Bronchial epithelial cell (primary cell): ENCODE measurements around the gene PLTP. TPM values are rescaled to one million over a fixed set of nuclear protein-coding genes. Genes with fewer than 3 reads are reported as not detected.
A peak's percentile ranks its signal among the peaks of the same experiment; 100 is the strongest.

ENCODE experiments used
- DNase-seq: peaks from one replicate; pipeline ENCODE4 v3.0.0-alpha.2; 2010; ENCODE audit warnings: low read depth
- FAIRE-seq: peaks from 2 replicates; lab custom pipeline; 2011; peaks lifted over from hg19 to GRCh38; lab: Jason Lieb, UNC
- H3K27me3 ChIP-seq: 2 replicates; pipeline ENCODE4 v1.5.1; 2011; ENCODE audit warnings: low read length; ENCODE audit not compliant: control insufficient read depth, insufficient read depth
- H3K36me3 ChIP-seq: 2 replicates; pipeline ENCODE4 v1.5.1; 2011; ENCODE audit warnings: low read length; ENCODE audit not compliant: control insufficient read depth, insufficient read depth
- H3K4me3 ChIP-seq: 2 replicates; pipeline ENCODE4 v1.5.1; 2011; ENCODE audit warnings: mild to moderate bottlenecking, low read depth, low read length, control low read depth
- total RNA-seq: library from RNA; depleted of rRNA; stranded (reverse); fragments of >200 nt; gene quantifications from 2 replicates; pipeline ENCODE4 v1.2.1, GENCODE V29; 2014
- TF ChIP-seq, protein P1 (sequence below): IDR thresholded peaks from 2 replicates; pipeline ENCODE4 v1.5.1; 2011; ENCODE audit warnings: mild to moderate bottlenecking, moderate library complexity, low read length, control low read depth, inconsistent platforms; ENCODE audit not compliant: insufficient read depth, severe bottlenecking

Gene PLTP
- total RNA-seq, 1 donor from 2014 or later, result 26.9 TPM

DNA sequence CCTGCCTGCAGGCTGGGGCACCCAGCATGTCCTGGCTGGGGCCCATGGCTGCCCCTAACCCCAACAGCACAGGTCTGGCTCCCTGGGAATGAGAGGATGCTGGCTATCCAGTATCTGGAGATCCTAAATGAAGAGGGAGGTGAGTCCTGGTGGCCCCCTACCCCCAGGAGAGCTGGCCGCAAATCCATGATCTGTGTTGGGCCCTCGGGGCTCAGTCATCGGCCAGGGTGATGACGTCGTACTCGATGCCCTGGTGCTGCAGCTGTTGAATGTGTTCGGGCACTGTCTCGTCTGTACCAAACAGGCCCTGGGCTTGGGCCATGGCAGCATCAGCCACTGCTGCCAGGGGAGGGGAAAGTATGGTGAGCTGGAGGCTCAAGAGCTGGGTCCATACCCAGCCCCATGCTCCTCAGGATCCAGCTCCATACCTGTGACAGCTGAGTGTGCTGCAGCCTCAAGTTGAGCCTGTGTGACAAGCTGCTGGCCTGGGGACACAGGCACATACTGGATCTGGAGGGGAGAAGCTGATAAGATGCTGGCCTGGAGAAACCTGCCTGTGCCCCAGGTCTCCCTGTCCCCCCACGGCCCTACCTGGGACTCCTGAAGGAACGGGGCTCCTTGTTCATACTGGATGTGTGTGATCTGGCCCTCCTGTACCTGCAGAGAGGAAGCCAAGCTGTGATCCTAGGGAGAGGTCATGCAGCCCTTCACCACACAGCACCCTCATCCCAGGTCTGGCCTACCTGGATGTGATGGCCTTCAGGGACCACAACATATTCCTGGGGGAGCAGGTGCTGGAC lies 37.0 kb upstream of the PLTP start:
- Histone ChIP-seq H3K36me3 (peaks cover 56% of the 10 kb centered on the region), H3K27me3 (no peaks in the 10 kb centered on the region), H3K4me3 (no peak overlapping the region)
- DNase-seq (no peak), FAIRE-seq (no peak)
- TF ChIP-seq, protein P1, sequence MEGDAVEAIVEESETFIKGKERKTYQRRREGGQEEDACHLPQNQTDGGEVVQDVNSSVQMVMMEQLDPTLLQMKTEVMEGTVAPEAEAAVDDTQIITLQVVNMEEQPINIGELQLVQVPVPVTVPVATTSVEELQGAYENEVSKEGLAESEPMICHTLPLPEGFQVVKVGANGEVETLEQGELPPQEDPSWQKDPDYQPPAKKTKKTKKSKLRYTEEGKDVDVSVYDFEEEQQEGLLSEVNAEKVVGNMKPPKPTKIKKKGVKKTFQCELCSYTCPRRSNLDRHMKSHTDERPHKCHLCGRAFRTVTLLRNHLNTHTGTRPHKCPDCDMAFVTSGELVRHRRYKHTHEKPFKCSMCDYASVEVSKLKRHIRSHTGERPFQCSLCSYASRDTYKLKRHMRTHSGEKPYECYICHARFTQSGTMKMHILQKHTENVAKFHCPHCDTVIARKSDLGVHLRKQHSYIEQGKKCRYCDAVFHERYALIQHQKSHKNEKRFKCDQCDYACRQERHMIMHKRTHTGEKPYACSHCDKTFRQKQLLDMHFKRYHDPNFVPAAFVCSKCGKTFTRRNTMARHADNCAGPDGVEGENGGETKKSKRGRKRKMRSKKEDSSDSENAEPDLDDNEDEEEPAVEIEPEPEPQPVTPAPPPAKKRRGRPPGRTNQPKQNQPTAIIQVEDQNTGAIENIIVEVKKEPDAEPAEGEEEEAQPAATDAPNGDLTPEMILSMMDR, result no peak

GRCh38 chr20:45948261-45948733 lies 36.3 kb upstream of the PLTP start:
- FAIRE-seq (no peak), DNase-seq (no peak)
- H3K27me3 ChIP-seq, result no peaks in the 10 kb centered on the region
- H3K36me3 ChIP-seq, result peaks cover 55% of the 10 kb centered on the region
- no peak overlapping the region for H3K4me3 ChIP-seq
- TF ChIP-seq, protein P1, result no peak

DNA sequence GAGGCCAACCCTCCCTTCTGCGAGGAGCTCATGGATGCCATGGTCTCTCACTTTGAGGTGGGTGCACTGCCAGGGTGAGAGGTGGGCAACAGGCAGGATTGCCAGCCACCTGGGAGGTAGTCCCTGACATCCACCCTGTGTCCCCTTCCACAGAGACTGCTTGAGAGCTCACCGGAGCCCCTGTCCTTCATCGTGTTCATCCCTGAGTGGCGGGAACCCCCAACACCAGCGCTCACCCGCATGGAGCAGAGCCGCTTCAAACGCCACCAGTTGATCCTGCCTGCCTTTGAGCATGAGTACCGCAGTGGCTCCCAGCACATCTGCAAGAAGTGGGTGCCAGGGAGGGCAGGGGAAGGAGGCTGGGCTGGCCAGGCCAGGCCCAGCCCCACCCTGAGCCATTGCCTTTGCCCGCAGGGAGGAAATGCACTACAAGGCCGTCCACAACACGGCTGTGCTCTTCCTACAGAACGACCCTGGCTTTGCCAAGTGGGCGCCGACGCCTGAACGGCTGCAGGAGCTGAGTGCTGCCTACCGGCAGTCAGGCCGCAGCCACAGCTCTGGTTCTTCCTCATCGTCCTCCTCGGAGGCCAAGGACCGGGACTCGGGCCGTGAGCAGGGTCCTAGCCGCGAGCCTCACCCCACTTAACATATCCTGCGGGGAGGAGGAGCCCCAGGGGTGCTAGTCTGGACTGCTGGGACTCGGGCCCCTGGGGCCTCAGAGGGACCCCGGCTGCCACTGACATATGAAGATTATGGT lies 35.3 kb upstream of the PLTP start:
- Histone ChIP-seq H3K36me3 (peaks cover 49% of the 10 kb centered on the region), H3K4me3 (no peak overlapping the region), H3K27me3 (no peaks in the 10 kb centered on the region)
- DNase-seq, result no peak
- no peak for FAIRE-seq
- TF ChIP-seq, protein P1, result no peak

- TF ChIP-seq, protein P1, result no peak
- FAIRE-seq (no peak), DNase-seq (peak; percentile 32)
- peaks cover 41% of the 10 kb centered on the region for H3K36me3 ChIP-seq
- H3K4me3 ChIP-seq, result no peak overlapping the region
- no peaks in the 10 kb centered on the region for H3K27me3 ChIP-seq
Observed at GRCh38 chr20:45946149-45946970, 34.4 kb upstream of the PLTP start.

- Histone ChIP-seq H3K27me3 (no peaks in the 10 kb centered on the region), H3K36me3 (peaks cover 45% of the 10 kb centered on the region), H3K4me3 (no peak overlapping the region)
- FAIRE-seq, result no peak
- DNase-seq, result no peak
- TF ChIP-seq, protein P1, result no peak
Observed at GRCh38 chr20:45945678-45946148, 33.8 kb upstream of the PLTP start.
